Psoas muscle (tissue), 8 donors: ENCODE data around the gene B3GNT8. TPM values are rescaled to one million over a fixed set of nuclear protein-coding genes. Genes with fewer than 3 reads are reported as not detected.

ENCODE experiments used
- ATAC-seq, 4 donors: fragments of 200-7000 bp; cut with Tn5 transposase; one replicate each; pipeline ENCODE4 v1.9.1; 2020; ENCODE audit warnings: moderate library complexity in 3 of 4, mild to moderate bottlenecking in 2 of 4
- DNase-seq, 2 donors: peaks; one replicate each; pipeline ENCODE4 v3.0.0-alpha.2; 2020
- H3K27ac ChIP-seq: fragments of 200-600 bp; one replicate; pipeline ENCODE4 v1.8.0; 2022
- H3K27me3 ChIP-seq, 3 donors: fragments of 200-600 bp in 1 of 3; one replicate each; pipeline versions ENCODE4 v1.6.1 to v1.8.0; 2013 to 2022; ENCODE audit warnings: low read length in 2 of 3, mild to moderate bottlenecking in 2 of 3, moderate library complexity in 1 of 3; ENCODE audit not compliant: insufficient read depth in 3 of 3
- H3K36me3 ChIP-seq, 2 donors: fragments of 200-600 bp in 1 of 2; one replicate each; pipeline versions ENCODE4 v1.6.1 to v1.8.0; 2013 to 2022; ENCODE audit warnings: low read depth in 1 of 2, mild to moderate bottlenecking in 1 of 2, moderate library complexity in 1 of 2; ENCODE audit not compliant: insufficient read depth in 1 of 2
- H3K4me1 ChIP-seq: fragments of 200-600 bp; one replicate; pipeline ENCODE4 v1.8.0; 2022
- H3K4me3 ChIP-seq: fragments of 200-600 bp; one replicate; pipeline ENCODE4 v1.8.0; 2022; ENCODE audit warnings: mild to moderate bottlenecking
- H3K9me3 ChIP-seq: fragments of 200-600 bp; one replicate; pipeline ENCODE4 v1.8.0; 2022
- WGBS, 3 donors: extraction: QIAGEN DNeasy Blood & Tissue Kit; methylation state at CpG; one replicate each; pipeline versions ENCODE4 v1.1.6 to v1.1.7; 2013; 5-methylcytosine and 5-hydroxymethylcytosine counted together
- intact Hi-C, 2 donors: fragments of 100-400 bp; cut with DNase I; formaldehyde crosslinking; loops; one replicate each; pipeline versions ENCODE4 v1.11.0 to v1.14.2; 2022
- polyA plus RNA-seq, 3 donors: library from polyadenylated mRNA; stranded (reverse); fragments of 200-250 nt; gene quantifications; one replicate each; pipeline ENCODE4 v1.2.3, GENCODE V29; 2013
- total RNA-seq, 4 donors: library from RNA; stranded (reverse); fragmentation: NEBNext Ultra II Directional in 2 of 4; extraction: Animal tissue kit (Norgen Biotek cat#: 25700) in 2 of 4; gene quantifications; one replicate each; pipeline versions ENCODE4 v1.2.1 to v1.2.4, GENCODE V29; 2021 to 2023
- TF ChIP-seq, protein P1 (sequence below): fragments of 200-600 bp; IDR thresholded peaks from one replicate; pipeline ENCODE4 v1.8.0; 2022; ENCODE audit warnings: antibody characterized with exemption
- donor health status: healthy with polysubstance abuse.
- donor health status: DM: no; HTN: no; CAD: no; lungs with moderate emphysema.
- donor health status: Bipolar disorder and iron deficiency.
- donor health status: healthy.
- donor health status: DM: yes; HTN: yes; CAD: no.
- donor health status: DM: no; HTN: no; CAD: no.
- donor health status: DM: no; HTN: no; CAD: no.
- donor health status: DM: yes; HTN: yes; CAD: no.

Gene B3GNT8
- total and polyA plus RNA-seq, 7 donors = 0.55 to 1.9 (median 0.96) TPM

DNA sequence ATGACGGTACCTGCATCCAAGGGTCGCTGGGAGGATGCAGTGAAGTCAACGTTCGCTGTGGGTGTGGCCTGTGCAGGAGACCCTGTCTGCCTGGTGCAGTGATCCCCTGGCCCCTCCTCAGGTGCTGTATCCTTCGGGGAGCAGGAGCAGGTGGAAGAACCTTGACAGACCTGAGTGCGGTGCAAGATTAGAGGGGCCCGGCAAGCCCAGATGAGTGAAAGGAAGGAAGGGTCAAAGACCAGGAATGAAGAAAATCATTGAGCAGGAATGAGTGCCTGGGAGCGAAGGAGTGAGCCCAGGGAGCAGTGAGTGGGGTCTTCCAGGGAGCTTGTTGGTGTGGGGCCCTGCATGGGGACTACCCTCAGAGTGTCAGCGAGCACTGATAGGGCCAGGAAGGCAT lies 12.7 kb downstream of the B3GNT8 start:
- TF ChIP-seq, protein P1, sequence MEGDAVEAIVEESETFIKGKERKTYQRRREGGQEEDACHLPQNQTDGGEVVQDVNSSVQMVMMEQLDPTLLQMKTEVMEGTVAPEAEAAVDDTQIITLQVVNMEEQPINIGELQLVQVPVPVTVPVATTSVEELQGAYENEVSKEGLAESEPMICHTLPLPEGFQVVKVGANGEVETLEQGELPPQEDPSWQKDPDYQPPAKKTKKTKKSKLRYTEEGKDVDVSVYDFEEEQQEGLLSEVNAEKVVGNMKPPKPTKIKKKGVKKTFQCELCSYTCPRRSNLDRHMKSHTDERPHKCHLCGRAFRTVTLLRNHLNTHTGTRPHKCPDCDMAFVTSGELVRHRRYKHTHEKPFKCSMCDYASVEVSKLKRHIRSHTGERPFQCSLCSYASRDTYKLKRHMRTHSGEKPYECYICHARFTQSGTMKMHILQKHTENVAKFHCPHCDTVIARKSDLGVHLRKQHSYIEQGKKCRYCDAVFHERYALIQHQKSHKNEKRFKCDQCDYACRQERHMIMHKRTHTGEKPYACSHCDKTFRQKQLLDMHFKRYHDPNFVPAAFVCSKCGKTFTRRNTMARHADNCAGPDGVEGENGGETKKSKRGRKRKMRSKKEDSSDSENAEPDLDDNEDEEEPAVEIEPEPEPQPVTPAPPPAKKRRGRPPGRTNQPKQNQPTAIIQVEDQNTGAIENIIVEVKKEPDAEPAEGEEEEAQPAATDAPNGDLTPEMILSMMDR = no peak
- ATAC-seq = no peak
- H3K36me3 ChIP-seq = peaks cover 4 to 61% of the 10 kb centered on the region in 2 donors
- peaks cover 51% of the 10 kb centered on the region for H3K4me1 ChIP-seq
- no peak overlapping the region for H3K4me3 ChIP-seq
- peak overlapping the region; percentile 78 for H3K27ac ChIP-seq
- H3K9me3 ChIP-seq = no peaks in the 10 kb centered on the region
- DNase-seq = no peak
- 80 to 88% (median 81%) methylated on average over 9 of the region's 9 CpGs for WGBS, 3 donors
- intact Hi-C loops = no loop called here
- H3K27me3 ChIP-seq = no peaks in the 10 kb centered on the region

DNA sequence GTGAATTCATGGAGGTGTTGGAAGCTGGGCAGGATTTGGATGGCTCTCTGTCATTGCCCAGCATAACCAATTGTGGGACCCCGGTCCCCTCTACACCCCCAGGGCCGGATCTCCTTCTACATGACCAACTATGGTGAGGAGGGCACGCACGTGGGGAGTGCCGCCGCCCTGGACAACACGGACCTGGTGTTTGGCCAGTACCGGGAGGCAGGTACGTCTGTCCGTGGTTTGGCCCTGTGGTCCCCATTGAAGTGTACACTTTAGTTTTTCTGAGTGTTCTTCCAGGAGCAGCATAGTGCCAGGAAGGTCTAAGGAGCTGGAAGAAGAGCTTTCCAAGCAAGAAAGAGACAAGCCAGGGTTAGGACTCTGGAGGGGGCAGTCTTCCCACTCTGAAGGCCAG lies 13.2 kb downstream of the B3GNT8 start:
- Histone ChIP-seq H3K9me3 (no peaks in the 10 kb centered on the region), H3K4me3 (no peak overlapping the region), H3K27me3 (no peaks in the 10 kb centered on the region), H3K27ac (peak overlapping the region; percentile 78), H3K4me1 (peaks cover 56% of the 10 kb centered on the region), H3K36me3 (peaks cover 0 to 56% of the 10 kb centered on the region in 2 donors)
- TF ChIP-seq, protein P1 = no peak
- no peak for DNase-seq
- intact Hi-C loops = no loop called here
- ATAC-seq = no peak
- whole genome bisulfite sequencing, 3 donors = 58 to 87% (median 64%) methylated on average over 10 of the region's 10 CpGs

DNA sequence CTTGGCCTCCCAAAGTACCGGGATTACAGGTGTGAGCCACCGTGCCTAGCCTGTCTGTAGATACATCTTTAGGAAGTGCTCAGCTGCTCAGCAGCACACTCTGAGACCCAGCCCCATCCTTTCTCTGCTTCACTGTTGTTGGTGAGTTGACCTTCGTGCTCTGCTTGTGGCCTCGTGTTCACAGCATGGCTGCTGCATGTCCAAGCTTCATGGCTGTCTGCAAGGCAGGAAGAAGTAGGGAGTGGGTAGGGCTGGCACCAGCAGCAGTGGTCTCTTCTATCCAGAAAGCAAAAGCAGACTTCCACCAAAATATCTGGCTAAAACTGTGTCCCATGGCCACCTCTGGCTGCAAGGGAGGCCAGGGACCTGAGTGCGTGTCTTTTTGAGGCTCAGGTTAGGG lies 14.2 kb downstream of the B3GNT8 start:
- WGBS, 3 donors = 95 to 97% (median 97%) methylated on average over 5 of the region's 5 CpGs
- ATAC-seq = no peak
- Histone ChIP-seq H3K36me3 (peaks cover 0 to 46% of the 10 kb centered on the region in 2 donors), H3K4me1 (peaks cover 60% of the 10 kb centered on the region), H3K27ac (peak overlapping the region; percentile 78), H3K4me3 (no peak overlapping the region), H3K27me3 (no peaks in the 10 kb centered on the region), H3K9me3 (no peaks in the 10 kb centered on the region)
- TF ChIP-seq, protein P1 = no peak
- DNase-seq = no peak
- intact Hi-C loops = no loop called here

DNA sequence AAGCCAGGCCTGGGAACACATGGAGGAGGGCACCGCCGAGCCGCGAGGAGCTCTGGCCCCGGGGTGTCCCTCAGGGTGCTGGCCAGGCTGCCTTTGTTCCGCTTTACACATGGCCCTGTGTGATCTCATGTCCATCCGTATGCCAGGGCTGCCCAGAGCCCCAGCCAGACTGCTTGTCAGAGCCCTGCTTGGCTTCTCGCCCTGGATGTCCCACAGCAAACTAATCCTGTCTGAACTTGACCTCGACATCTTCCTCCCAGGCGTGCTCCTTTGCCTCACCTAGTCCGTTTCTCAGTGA lies 15.3 kb downstream of the B3GNT8 start:
- WGBS, 3 donors = 17 to 41% (median 32%) methylated on average over 11 of the region's 11 CpGs
- Histone ChIP-seq H3K27ac (peak overlapping the region; percentile 78), H3K36me3 (peaks cover 0 to 37% of the 10 kb centered on the region in 2 donors), H3K9me3 (no peaks in the 10 kb centered on the region), H3K27me3 (no peaks in the 10 kb centered on the region), H3K4me1 (peaks cover 60% of the 10 kb centered on the region), H3K4me3 (no peak overlapping the region)
- peak; percentile 62 to 88 for DNase-seq
- TF ChIP-seq, protein P1 = no peak
- peak; percentile 67 to 80 (median 73) for ATAC-seq
- intact Hi-C loops = no loop called here
